AG09309 (cell line): Measurements from ENCODE around the gene WASF3.

Experiments used
- DNase-seq: peaks from one replicate; pipeline ENCODE4 v3.0.0-alpha.2; 2010; ENCODE audit warnings: low read depth
- H3K4me3 ChIP-seq: 2 replicates; pipeline ENCODE4 v1.5.1; 2011; ENCODE audit warnings: mild to moderate bottlenecking, low read depth, low read length, moderate library complexity; ENCODE audit not compliant: control insufficient read depth
- TF ChIP-seq, protein P1 (sequence below): IDR thresholded peaks from 2 replicates; pipeline ENCODE4 v1.5.1; 2011; ENCODE audit warnings: mild to moderate bottlenecking, low read depth, low read length, inconsistent platforms; ENCODE audit not compliant: insufficient read depth, control insufficient read depth; ENCODE audit errors: missing control alignments

WASF3 gene

DNA sequence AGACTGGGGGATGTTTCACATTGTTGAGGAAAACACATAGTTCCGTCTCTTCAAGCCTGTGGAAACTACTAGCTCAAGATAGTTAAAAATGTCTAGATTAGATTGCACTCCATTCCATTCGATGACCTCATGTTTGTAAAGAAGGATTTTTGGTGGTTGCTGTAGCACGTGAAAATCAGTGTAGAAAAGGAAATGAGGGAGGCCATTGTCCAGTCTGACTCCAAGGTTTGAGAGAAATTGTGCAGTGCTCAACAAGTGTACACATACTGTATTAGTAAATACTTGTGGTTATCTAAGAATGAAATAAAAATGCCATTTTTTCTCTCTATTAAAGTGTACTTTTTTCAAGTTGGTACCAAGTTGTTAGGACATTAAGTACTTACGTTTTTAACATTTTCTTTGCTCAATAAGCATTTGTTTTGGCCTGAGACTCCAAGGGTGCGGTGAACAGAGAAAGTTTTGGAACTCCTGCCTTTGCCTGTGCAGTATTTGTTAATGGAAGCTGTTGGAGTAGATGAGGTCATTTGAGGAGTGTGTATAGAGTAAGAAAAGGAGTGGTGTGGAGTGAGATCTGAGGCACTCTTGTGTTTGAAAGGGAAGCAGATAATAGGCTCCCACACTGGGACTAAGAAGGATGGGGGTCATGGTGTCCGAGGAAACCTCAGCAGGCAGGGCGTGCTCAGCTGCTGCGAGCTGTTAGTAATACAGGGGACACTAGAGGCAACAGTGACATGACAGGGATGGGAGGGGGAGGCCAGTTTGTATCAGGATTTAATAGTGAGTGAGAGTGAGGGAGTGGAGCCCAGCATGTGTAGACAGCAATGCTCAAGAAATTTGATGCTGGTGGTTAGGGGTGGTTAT lies 4.4 kb downstream of the WASF3 start:
- H3K4me3 ChIP-seq: no peak overlapping the region
- TF ChIP-seq, protein P1, sequence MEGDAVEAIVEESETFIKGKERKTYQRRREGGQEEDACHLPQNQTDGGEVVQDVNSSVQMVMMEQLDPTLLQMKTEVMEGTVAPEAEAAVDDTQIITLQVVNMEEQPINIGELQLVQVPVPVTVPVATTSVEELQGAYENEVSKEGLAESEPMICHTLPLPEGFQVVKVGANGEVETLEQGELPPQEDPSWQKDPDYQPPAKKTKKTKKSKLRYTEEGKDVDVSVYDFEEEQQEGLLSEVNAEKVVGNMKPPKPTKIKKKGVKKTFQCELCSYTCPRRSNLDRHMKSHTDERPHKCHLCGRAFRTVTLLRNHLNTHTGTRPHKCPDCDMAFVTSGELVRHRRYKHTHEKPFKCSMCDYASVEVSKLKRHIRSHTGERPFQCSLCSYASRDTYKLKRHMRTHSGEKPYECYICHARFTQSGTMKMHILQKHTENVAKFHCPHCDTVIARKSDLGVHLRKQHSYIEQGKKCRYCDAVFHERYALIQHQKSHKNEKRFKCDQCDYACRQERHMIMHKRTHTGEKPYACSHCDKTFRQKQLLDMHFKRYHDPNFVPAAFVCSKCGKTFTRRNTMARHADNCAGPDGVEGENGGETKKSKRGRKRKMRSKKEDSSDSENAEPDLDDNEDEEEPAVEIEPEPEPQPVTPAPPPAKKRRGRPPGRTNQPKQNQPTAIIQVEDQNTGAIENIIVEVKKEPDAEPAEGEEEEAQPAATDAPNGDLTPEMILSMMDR: no peak
- DNase-seq: peak; percentile 55

DNA sequence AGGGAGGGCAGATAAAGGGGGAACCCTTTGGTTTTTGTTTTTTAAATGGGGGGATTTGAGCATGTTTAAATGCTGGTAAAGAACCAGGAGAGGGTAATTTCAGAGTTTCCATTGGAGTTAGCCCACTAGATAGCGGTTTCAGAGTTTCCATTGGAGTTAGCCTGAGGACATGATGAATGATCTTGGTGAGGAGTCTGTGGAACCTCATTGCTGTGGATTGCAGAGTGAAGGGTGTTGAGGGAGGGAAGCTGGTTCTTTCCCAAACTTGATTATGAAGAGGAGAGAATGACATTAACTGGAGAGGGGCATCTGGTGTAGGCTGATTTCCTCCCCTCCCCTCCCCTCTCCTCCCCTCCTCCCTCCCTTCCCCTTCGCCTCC lies 5.0 kb downstream of the WASF3 start:
- no peak for DNase-seq
- TF ChIP-seq, protein P1: no peak
- no peak overlapping the region for H3K4me3 ChIP-seq

DNA sequence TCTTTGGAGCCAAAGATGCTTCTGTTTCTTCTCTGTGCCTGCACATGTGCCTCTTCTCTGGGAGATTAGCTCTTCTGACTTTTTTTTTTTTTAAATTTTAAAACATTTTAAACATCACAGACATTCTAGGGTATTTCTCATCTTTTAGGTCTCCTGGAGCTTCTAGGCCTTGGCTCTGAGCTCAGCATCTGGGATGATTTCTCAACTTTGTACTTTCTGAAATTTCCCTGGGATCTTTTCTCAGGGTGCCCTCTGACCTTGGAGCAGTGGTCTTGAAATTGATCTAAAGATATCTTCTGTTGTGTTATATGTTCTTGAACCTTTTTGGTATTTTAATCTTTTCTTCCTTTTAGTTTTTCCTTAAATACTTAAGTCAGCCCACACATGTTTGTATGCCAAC lies 6.2 kb downstream of the WASF3 start:
- DNase-seq: no peak
- H3K4me3 ChIP-seq: no peak overlapping the region
- TF ChIP-seq, protein P1: no peak

DNA sequence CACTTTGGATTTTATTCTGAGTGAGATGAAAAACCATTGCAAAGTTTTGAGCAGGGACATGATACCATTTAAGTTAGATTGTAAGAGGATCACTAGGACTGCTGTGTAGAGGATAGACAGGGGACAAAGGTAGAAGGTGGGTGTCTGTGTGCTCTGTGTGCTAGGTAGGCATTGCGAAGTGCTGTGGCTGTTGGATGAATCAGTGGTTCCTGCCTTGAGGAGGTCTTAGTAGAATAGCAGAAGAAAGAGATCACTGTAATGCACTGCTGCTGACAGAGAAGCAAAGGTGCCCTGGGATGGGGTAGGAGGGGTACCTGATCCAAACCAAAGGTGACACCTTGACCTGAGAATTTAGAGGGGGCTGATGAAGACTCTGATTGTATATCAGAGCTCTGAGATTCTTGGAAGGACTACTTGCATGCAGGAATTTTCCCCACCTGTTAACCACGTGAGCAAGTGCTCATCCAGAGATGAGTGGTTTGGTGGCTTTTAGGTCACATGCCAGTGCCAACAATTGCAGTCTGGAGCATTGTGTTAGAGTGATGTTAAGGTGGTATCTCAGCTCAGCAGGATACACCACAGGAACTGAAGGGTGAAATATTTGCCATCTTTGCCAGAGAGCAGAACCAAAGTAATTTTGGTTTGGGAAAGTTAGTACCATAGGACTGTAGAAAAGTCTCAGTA lies 10.8 kb downstream of the WASF3 start:
- TF ChIP-seq, protein P1: no peak
- H3K4me3 ChIP-seq: no peak overlapping the region
- DNase-seq: no peak

DNA sequence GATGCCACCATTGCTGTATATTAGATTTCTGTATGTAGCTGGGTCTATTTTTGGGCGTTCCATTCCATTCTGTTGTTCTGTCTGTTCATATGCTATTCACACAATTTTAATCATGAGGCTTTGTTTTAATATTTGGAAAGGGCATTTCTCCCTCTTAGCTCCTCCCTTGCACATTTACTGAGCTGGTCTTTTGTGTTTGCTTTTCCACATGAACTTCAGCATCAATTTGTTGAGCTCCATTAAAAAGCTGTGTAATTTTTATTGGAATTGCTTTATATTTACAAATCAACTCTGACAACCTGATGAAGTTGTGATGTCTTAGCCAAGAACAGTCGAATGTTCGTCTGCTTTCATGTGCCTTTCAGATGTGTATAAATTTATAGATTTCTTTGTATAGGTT lies 14.0 kb downstream of the WASF3 start:
- TF ChIP-seq, protein P1: no peak
- no peak overlapping the region for H3K4me3 ChIP-seq
- no peak for DNase-seq

DNA sequence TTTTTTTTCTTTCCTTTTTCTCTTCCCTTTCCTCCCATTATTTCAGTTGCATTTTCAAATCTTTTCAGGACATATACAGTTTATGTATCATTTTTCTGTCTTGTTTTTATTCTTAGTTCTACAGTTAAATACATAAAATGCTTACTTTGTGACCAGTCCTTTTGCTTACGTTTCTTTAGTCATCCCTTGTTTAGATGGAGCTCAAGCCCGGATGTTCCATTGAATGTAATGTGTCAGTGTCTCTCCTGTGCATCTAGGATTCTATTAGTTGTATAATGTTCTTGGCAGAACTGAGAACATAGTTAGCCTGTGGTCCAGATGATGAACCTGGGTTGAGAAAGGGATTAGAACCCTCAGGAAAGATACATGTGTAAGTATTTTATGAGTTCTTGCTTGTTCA lies 17.8 kb downstream of the WASF3 start:
- no peak overlapping the region for H3K4me3 ChIP-seq
- no peak for DNase-seq
- TF ChIP-seq, protein P1: no peak
